PC-9 (cell line): Measurements from ENCODE around the gene ACACA. TPM values are rescaled to one million over a fixed set of nuclear protein-coding genes. Genes with fewer than 3 reads are reported as not detected.

Experiments used
- BruUV-seq: library from RNA; stranded (reverse); fragments of 400-500 nt; replicated peaks from 2 replicates; lab custom pipeline; 2021; lab: Mats Ljungman, UMichigan
- CTCF ChIA-PET: fragments of 300-600 bp; sonication (Branson Sonifier 250); formaldehyde crosslinking; loops from one replicate; lab custom pipeline; 2022; ENCODE audit warnings: antibody characterized with exemption; lab: Charles Lee
- POLR2A ChIA-PET: fragments of 300-600 bp; sonication (Branson Sonifier 250); formaldehyde crosslinking; loops from one replicate; lab custom pipeline; 2022; ENCODE audit warnings: antibody characterized with exemption; ENCODE audit not compliant: unreplicated experiment; lab: Charles Lee
- DNase-seq, 2 experiments: peaks; one replicate each; pipeline versions ENCODE4 v3.0.0 to v3.0.0-alpha.2; 2015 to 2022; ENCODE audit warnings: mixed read lengths in 1 of 2
- H2AFZ ChIP-seq: fragments of 200-600 bp; sonication (generic); 2 replicates; pipeline ENCODE4 v1.8.1; 2017; ENCODE audit warnings: antibody characterized with exemption
- H3F3A ChIP-seq: fragments of 200-600 bp; sonication (generic); 2 replicates; pipeline ENCODE4 v1.8.1; 2017; ENCODE audit warnings: antibody characterized with exemption, mild to moderate bottlenecking, low read depth; ENCODE audit not compliant: insufficient read depth
- H3K27ac ChIP-seq: fragments of 200-600 bp; sonication (generic); 2 replicates; pipeline ENCODE4 v1.6.1; 2016; ENCODE audit warnings: mixed run types
- H3K27me3 ChIP-seq: fragments of 200-600 bp; sonication (generic); 2 replicates; pipeline ENCODE4 v1.6.1; 2016; ENCODE audit warnings: low read depth, mixed run types; ENCODE audit not compliant: insufficient read depth
- H3K36me3 ChIP-seq: fragments of 200-600 bp; sonication (generic); 2 replicates; pipeline ENCODE4 v1.6.1; 2016; ENCODE audit warnings: low read depth, mixed run types
- H3K4me1 ChIP-seq: fragments of 200-600 bp; sonication (generic); replicated peaks from 2 replicates; pipeline ENCODE4 v1.6.1; 2016; ENCODE audit warnings: mixed run types; ENCODE audit not compliant: insufficient read depth
- H3K4me2 ChIP-seq: fragments of 200-600 bp; sonication (generic); 2 replicates; pipeline ENCODE4 v1.6.1; 2017; ENCODE audit warnings: mixed run types
- H3K4me3 ChIP-seq: fragments of 200-600 bp; sonication (generic); 2 replicates; pipeline ENCODE4 v1.6.1; 2016; ENCODE audit warnings: mixed run types
- H3K79me2 ChIP-seq: fragments of 200-600 bp; sonication (generic); 2 replicates; pipeline ENCODE4 v1.6.1; 2017; ENCODE audit warnings: low read depth, mixed run types
- H3K9me2 ChIP-seq: fragments of 200-600 bp; sonication (generic); 2 replicates; pipeline ENCODE4 v1.8.1; 2017; ENCODE audit warnings: mild to moderate bottlenecking; ENCODE audit not compliant: insufficient read depth
- H3K9me3 ChIP-seq: fragments of 200-600 bp; sonication (generic); 2 replicates; pipeline ENCODE4 v1.8.1; 2016; ENCODE audit warnings: low read depth; ENCODE audit not compliant: insufficient read depth
- H4K20me1 ChIP-seq: fragments of 200-600 bp; sonication (generic); 2 replicates; pipeline ENCODE4 v1.8.1; 2017; ENCODE audit not compliant: insufficient read depth
- CTCF ChIP-seq: fragments of 200-600 bp; sonication (generic); conservative IDR thresholded peaks from 2 replicates; pipeline ENCODE4 v1.6.1; 2017; ENCODE audit warnings: mixed run types, antibody characterized with exemption, mild to moderate bottlenecking, moderate library complexity
- EZH2 ChIP-seq: fragments of 200-600 bp; sonication (generic); IDR thresholded peaks from 2 replicates; pipeline ENCODE4 v1.8.0; 2017; ENCODE audit warnings: antibody characterized with exemption, low read depth
- intact Hi-C: fragments of 100-400 bp; cut with micrococcal nuclease; formaldehyde crosslinking; loops from one replicate; pipeline ENCODE4 v1.10.0; 2022; ENCODE audit not compliant: unreplicated experiment
- total RNA-seq: library from RNA; stranded (reverse); gene quantifications from 2 replicates; pipeline ENCODE4 v1.2.3, GENCODE V29; 2021

The ACACA gene
- total RNA-seq, 1 experiment from 2014 or later = 185 TPM

- Histone ChIP-seq H3K4me1 (peaks cover 11% of the 10 kb centered on the region), H3K27me3 (no peaks in the 10 kb centered on the region), H3K9me2 (no peaks in the 10 kb centered on the region), H4K20me1 (peaks cover 10% of the 10 kb centered on the region), H3K9me3 (no peaks in the 10 kb centered on the region), H3K4me2 (no peak overlapping the region), H3K79me2 (no peaks in the 10 kb centered on the region), H2AFZ (no peak overlapping the region), H3F3A (peaks cover 19% of the 10 kb centered on the region), H3K36me3 (peaks cover 11% of the 10 kb centered on the region), H3K4me3 (no peak overlapping the region), H3K27ac (no peak overlapping the region)
- ChIA-PET CTCF (interaction anchor here (0.5 to 0.7 kb wide), 2 partner anchors 39 to 380 kb away, joined by 3 to 6 read pairs; no protein-coding TSS in a partner anchor), POLR2A (no interaction called here)
- no peak for DNase-seq
- BruUV-seq = no TSS peak
- intact Hi-C loops = no loop called here
- TF ChIP-seq CTCF (no peak), EZH2 (no peak)
These were observed 319.7 kb downstream of the ACACA start for GRCh38 chr17:37086948-37087347.

GRCh38 chr17:37086334-37086733 is 320.3 kb downstream of the ACACA start:
- Histone ChIP-seq H3K9me2 (no peaks in the 10 kb centered on the region), H3K27ac (no peak overlapping the region), H3K79me2 (no peaks in the 10 kb centered on the region), H3K27me3 (no peaks in the 10 kb centered on the region), H3K4me1 (peaks cover 11% of the 10 kb centered on the region), H3K9me3 (no peaks in the 10 kb centered on the region), H3K4me3 (no peak overlapping the region), H3K4me2 (no peak overlapping the region), H3K36me3 (peaks cover 11% of the 10 kb centered on the region), H4K20me1 (peaks cover 8% of the 10 kb centered on the region; the same call in 1 of the 2 replicates), H2AFZ (no peak overlapping the region), H3F3A (peaks cover 21% of the 10 kb centered on the region)
- intact Hi-C loops = no loop called here
- ChIA-PET CTCF (no interaction called here), POLR2A (no interaction called here)
- no TSS peak for BruUV-seq
- DNase-seq = no peak
- TF ChIP-seq EZH2 = no peak
- TF ChIP-seq CTCF = no peak

GRCh38 chr17:37084372-37084771 is 322.3 kb downstream of the ACACA start:
- ChIA-PET CTCF (no interaction called here), POLR2A (no interaction called here)
- H4K20me1 ChIP-seq = peaks cover 8% of the 10 kb centered on the region; the same call in 1 of the 2 replicates
- no peak overlapping the region for H3K4me3 ChIP-seq
- no peak for DNase-seq
- peaks cover 11% of the 10 kb centered on the region for H3K36me3 ChIP-seq
- H3K79me2 ChIP-seq = no peaks in the 10 kb centered on the region
- no TSS peak for BruUV-seq
- H2AFZ ChIP-seq = no peak overlapping the region
- H3K27me3 ChIP-seq = no peaks in the 10 kb centered on the region
- H3K27ac ChIP-seq = no peak overlapping the region
- H3F3A ChIP-seq = peaks cover 21% of the 10 kb centered on the region; the same call in 1 of the 2 replicates
- TF ChIP-seq CTCF = no peak
- no peak for TF ChIP-seq EZH2
- H3K9me2 ChIP-seq = no peaks in the 10 kb centered on the region
- H3K4me2 ChIP-seq = no peak overlapping the region
- intact Hi-C loops = no loop called here
- H3K4me1 ChIP-seq = peaks cover 11% of the 10 kb centered on the region
- no peaks in the 10 kb centered on the region for H3K9me3 ChIP-seq
